IPS-NIHi11 (cell line): Measurements from ENCODE around the gene STYX.

Experiments used
- DNase-seq: peaks from one replicate; pipeline ENCODE4 v3.0.0; 2012; ENCODE audit warnings: mixed read lengths, low spot score

Gene STYX

GRCh38 chr14:52790011-52790755 lies 60.2 kb downstream of the STYX start:
- peak; percentile 26 for DNase-seq

- DNase-seq = no peak
Measured at GRCh38 chr14:52790756-52791222, 60.8 kb downstream of the STYX start.

- DNase-seq = peak; percentile 98
Measured at GRCh38 chr14:52791223-52792096, 61.5 kb downstream of the STYX start, which contains the start of gene GNPNAT1. TSS of gene GNPNAT1 (minus strand) at chr14:52791607. CDS start at chr14:52784650, 6,957 bp downstream.

GRCh38 chr14:52792097-52792415 lies 62.1 kb downstream of the STYX start:
- DNase-seq = no peak

- no peak for DNase-seq
Measured at GRCh38 chr14:52793061-52793460, 63.1 kb downstream of the STYX start.

GRCh38 chr14:52797653-52798052 lies 67.7 kb downstream of the STYX start:
- no peak for DNase-seq

- DNase-seq = no peak
Measured at GRCh38 chr14:52798826-52799225, 68.9 kb downstream of the STYX start.

- DNase-seq = no peak
Measured at GRCh38 chr14:52801014-52801712, 71.2 kb downstream of the STYX start.

GRCh38 chr14:52802597-52802996 lies 72.6 kb downstream of the STYX start:
- no peak for DNase-seq

- no peak for DNase-seq
Measured at GRCh38 chr14:52806115-52806514, 76.1 kb downstream of the STYX start.

GRCh38 chr14:52808101-52808500 lies 78.1 kb downstream of the STYX start:
- DNase-seq = no peak

- DNase-seq = no peak
Measured at GRCh38 chr14:52821805-52822250, 91.9 kb downstream of the STYX start.

GRCh38 chr14:52824462-52824861 lies 94.5 kb downstream of the STYX start:
- DNase-seq = no peak
